ENCODE measurements around the gene DMRTA1.

Gene DMRTA1

GRCh38 chr9:22446589-22446949 lies at the start of gene DMRTA1:
Gene DMRTA1 (plus strand): TSS chr9:22446824. CDS start chr9:22447066, 242 bp downstream.
- TF ChIP-seq CTCF (IDR thresholded peaks at IDR 0.05) = no peak

GRCh38 chr9:22401671-22402070 lies 45.0 kb upstream of the DMRTA1 start:
- TF ChIP-seq CTCF (IDR thresholded peaks at IDR 0.05) = no peak

GRCh38 chr9:22405869-22406659 lies 40.6 kb upstream of the DMRTA1 start:
- no peak for TF ChIP-seq CTCF (IDR thresholded peaks at IDR 0.05)

GRCh38 chr9:22413884-22414283 lies 32.7 kb upstream of the DMRTA1 start:
- TF ChIP-seq CTCF (IDR thresholded peaks at IDR 0.05) = no peak

GRCh38 chr9:22415941-22416691 lies 30.5 kb upstream of the DMRTA1 start:
- TF ChIP-seq CTCF (IDR thresholded peaks at IDR 0.05) = no peak

- TF ChIP-seq CTCF (IDR thresholded peaks at IDR 0.05) = no peak
These were observed 29.9 kb upstream of the DMRTA1 start for GRCh38 chr9:22416692-22417060.

GRCh38 chr9:22423566-22423965 lies 23.1 kb upstream of the DMRTA1 start:
- no peak for TF ChIP-seq CTCF (IDR thresholded peaks at IDR 0.05)
